Thyroid gland (tissue), 4 donors: ENCODE data around the gene PATJ. TPM values are rescaled to one million over a fixed set of nuclear protein-coding genes. Genes with fewer than 3 reads are reported as not detected.
A peak's percentile ranks its signal among the peaks of the same experiment; 100 is the strongest.

Source experiments
- DNase-seq, 2 donors: peaks; one replicate each; pipeline ENCODE4 v3.0.0-alpha.2; 2019
- H3K27ac ChIP-seq, 3 donors: fragments of 200-600 bp; sonication (generic); 1 replicate in 2 of 3; 2 replicates in 1 of 3; pipeline ENCODE4 v1.5.1; 2016 to 2019; ENCODE audit warnings: mild to moderate bottlenecking in 1 of 3, moderate library complexity in 1 of 3
- H3K27me3 ChIP-seq: fragments of 200-600 bp; sonication (generic); one replicate; pipeline ENCODE4 v1.5.1; 2019
- H3K36me3 ChIP-seq, 2 donors: fragments of 200-600 bp; sonication (generic); one replicate each; pipeline ENCODE4 v1.5.1; 2016 to 2019
- H3K4me1 ChIP-seq, 2 donors: fragments of 200-600 bp; sonication (generic); one replicate each; pipeline ENCODE4 v1.5.1; 2017 to 2019
- H3K4me3 ChIP-seq, 3 donors: fragments of 200-600 bp; sonication (generic); replicated peaks in 1 of 3; 1 replicate in 2 of 3; 2 replicates in 1 of 3; pipeline ENCODE4 v1.5.1; 2016; ENCODE audit warnings: mild to moderate bottlenecking in 1 of 3
- H3K9me3 ChIP-seq: fragments of 200-600 bp; sonication (generic); one replicate; pipeline ENCODE4 v1.5.1; 2017
- POLR2A ChIP-seq, 2 donors: fragments of 450-650 bp; IDR thresholded peaks; one replicate each; pipeline ENCODE4 v1.6.1; 2017; ENCODE audit warnings: antibody characterized with exemption in 2 of 2, mild to moderate bottlenecking in 2 of 2, moderate library complexity in 1 of 2
- WGBS, 2 donors: methylation state at CpG; one replicate each; pipeline ENCODE4 v1.1.5; 2017; 5-methylcytosine and 5-hydroxymethylcytosine counted together
- intact Hi-C: fragments of 100-400 bp; cut with DNase I; formaldehyde crosslinking; loops from one replicate; pipeline ENCODE4 v1.15.1; 2023
- total RNA-seq, 4 donors: library from RNA; depleted of rRNA; stranded (reverse); fragments of >200 nt; gene quantifications; one replicate each; pipeline ENCODE4 v1.2.3, GENCODE V29; 2016
- TF ChIP-seq, protein P1 (sequence below), 6 experiments: fragments of 200-600 bp in 3 of 6; fragments of 450-650 bp in 3 of 6; sonication (generic) in 3 of 6; IDR thresholded peaks; one replicate each; pipeline ENCODE4 v1.5.1; 2016 to 2019; ENCODE audit warnings: antibody characterized with exemption in 6 of 6, mild to moderate bottlenecking in 2 of 6, inconsistent platforms in 1 of 6, moderate library complexity in 1 of 6

Gene PATJ
- total RNA-seq, 4 donors from 2014 or later = 94.7 to 221 (median 119) TPM

DNA sequence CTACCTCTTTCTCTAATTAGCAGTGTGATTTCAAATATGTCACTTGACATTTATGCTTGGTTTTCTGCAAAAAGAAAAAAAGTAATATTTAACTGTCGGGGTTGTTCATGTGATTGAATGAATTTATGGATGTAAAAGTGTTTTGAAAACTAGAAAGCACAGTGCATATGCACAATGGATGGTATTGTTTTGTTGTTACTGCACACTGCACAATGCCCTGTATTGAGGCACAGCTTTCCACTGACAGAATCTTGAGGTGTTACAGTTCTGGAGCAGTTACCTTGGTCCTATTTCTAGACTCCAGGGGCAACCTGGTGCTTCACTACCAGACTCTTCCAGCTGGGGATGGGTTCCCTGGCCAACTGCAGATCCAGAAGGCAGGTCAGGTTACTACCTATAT, 335.5 kb downstream of the PATJ start:
- H3K27ac ChIP-seq = no peak overlapping the region
- no peaks in the 10 kb centered on the region for H3K27me3 ChIP-seq
- H3K9me3 ChIP-seq = no peaks in the 10 kb centered on the region
- TF ChIP-seq POLR2A (IDR thresholded peaks at IDR 0.05) = no peak
- TF ChIP-seq, protein P1, sequence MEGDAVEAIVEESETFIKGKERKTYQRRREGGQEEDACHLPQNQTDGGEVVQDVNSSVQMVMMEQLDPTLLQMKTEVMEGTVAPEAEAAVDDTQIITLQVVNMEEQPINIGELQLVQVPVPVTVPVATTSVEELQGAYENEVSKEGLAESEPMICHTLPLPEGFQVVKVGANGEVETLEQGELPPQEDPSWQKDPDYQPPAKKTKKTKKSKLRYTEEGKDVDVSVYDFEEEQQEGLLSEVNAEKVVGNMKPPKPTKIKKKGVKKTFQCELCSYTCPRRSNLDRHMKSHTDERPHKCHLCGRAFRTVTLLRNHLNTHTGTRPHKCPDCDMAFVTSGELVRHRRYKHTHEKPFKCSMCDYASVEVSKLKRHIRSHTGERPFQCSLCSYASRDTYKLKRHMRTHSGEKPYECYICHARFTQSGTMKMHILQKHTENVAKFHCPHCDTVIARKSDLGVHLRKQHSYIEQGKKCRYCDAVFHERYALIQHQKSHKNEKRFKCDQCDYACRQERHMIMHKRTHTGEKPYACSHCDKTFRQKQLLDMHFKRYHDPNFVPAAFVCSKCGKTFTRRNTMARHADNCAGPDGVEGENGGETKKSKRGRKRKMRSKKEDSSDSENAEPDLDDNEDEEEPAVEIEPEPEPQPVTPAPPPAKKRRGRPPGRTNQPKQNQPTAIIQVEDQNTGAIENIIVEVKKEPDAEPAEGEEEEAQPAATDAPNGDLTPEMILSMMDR (IDR thresholded peaks at IDR 0.05) = no peak
- H3K4me3 ChIP-seq = no peak overlapping the region
- intact Hi-C loops = no loop called here
- WGBS, 2 donors = 93 to 95% methylated on average over 1 of the region's 1 CpG
- no peak for DNase-seq
- H3K4me1 ChIP-seq = no peaks in the 10 kb centered on the region
- H3K36me3 ChIP-seq = peaks cover 0 to 5% of the 10 kb centered on the region in 2 donors

DNA sequence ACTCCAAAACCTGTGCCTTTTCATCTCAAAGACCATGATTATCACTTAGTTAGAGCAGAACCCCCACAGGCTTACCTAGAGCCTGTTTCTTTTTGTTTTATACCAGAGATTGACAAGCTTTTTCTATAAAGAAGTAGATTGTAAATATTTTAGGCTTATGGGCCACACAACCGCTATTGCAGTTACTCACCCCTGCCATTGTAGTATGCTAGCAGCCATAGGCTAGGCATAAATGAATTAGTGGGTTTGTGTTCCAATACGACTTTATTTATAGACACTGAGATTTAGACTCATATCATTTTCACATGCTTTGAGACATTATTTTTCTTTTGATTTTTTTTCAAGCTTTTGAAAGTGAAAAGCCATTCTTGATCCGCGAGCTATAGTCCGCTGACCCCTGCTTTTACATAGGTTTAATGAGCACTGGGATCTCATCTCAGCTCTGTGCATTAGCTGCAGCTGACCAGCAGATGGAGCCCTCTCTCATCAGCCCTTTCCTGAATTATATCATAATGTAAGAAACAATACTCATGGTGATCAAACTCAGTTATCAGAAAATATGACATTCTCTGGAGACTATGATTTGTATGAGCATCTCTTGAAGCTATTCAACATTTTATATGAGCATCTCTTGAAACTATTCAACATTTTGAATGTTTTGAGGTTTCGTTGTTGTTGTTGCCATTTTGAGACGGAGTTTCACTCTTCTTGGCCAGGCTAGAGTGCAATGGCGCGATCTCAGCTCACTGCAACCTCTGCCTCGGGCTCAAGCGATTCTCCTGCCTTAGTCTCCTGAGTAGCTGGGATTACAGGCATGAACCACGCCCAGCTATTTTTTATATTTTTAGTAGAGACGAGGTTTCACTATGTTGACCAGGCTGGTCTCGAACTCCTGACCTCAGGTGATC, 340.4 kb downstream of the PATJ start:
- peak; percentile 11 to 16 for DNase-seq
- H3K27ac ChIP-seq = no peak overlapping the region
- no peaks in the 10 kb centered on the region for H3K27me3 ChIP-seq
- WGBS, 2 donors = 81 to 84% methylated on average over 14 of the region's 14 CpGs
- H3K9me3 ChIP-seq = no peaks in the 10 kb centered on the region
- intact Hi-C loops = no loop called here
- TF ChIP-seq POLR2A (IDR thresholded peaks at IDR 0.05) = no peak
- TF ChIP-seq, protein P1 (IDR thresholded peaks at IDR 0.05) = peak; percentile 44 to 81 (median 52)
- H3K4me3 ChIP-seq = no peak overlapping the region
- peaks cover 0 to 13% of the 10 kb centered on the region in 2 donors for H3K36me3 ChIP-seq
- no peaks in the 10 kb centered on the region for H3K4me1 ChIP-seq

DNA sequence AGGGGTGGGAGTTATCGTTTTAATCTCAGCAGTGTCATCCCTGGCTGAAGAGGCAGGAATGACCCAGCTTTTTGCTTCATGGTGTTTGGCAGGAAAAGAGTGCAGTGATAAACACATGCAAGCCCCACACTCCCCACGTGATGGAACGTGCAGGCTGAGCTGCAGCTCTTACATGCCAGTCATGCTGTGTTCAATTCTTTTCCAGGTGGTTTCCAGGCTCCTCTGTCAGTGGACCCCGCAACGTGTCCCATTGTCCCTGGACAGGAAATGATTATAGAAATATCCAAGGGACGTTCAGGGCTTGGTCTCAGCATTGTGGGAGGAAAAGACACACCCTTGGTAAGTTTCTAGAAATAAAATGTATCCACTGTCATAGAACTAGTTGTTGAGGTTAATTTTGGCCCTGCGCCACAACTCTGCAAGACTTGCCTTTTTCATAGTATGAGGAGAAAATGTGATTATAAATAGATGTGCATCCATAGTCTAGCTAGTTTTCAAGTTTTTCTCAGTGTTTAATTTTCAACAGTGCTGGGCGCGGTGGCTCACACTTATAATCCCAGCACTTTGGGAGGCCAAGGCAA, 342.1 kb downstream of the PATJ start:
- no peak for DNase-seq
- Histone ChIP-seq H3K36me3 (peaks cover 0 to 13% of the 10 kb centered on the region in 2 donors), H3K4me1 (no peaks in the 10 kb centered on the region), H3K4me3 (no peak overlapping the region), H3K27ac (no peak overlapping the region), H3K9me3 (no peaks in the 10 kb centered on the region), H3K27me3 (no peaks in the 10 kb centered on the region)
- WGBS, 2 donors = 75 to 81% methylated on average over 9 of the region's 9 CpGs
- TF ChIP-seq, protein P1 (IDR thresholded peaks at IDR 0.05) = no peak
- no peak for TF ChIP-seq POLR2A (IDR thresholded peaks at IDR 0.05)
- intact Hi-C loops = no loop called here

DNA sequence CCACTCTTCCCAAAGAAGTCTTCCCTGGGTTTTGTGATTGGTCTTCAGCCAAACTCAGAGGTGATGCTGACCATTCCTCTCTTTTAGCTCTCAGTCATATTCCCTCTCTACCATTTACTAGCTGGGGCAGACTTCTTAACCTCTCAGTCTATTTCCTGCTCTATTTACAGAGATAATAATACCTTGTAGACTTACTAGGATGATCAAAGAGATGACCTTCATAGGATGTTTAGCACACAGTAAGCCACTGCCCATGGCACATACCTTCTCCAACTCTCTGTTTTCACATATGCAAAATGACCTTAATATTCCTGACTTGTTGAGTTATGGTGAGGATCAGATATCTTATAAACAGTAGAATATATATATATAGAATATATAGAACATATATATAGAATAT, 346.2 kb downstream of the PATJ start:
- TF ChIP-seq POLR2A (IDR thresholded peaks at IDR 0.05) = no peak
- TF ChIP-seq, protein P1 (IDR thresholded peaks at IDR 0.05) = no peak
- Histone ChIP-seq H3K27ac (no peak overlapping the region), H3K36me3 (peaks cover 0 to 8% of the 10 kb centered on the region in 2 donors), H3K4me1 (no peaks in the 10 kb centered on the region), H3K4me3 (no peak overlapping the region), H3K9me3 (no peaks in the 10 kb centered on the region), H3K27me3 (no peaks in the 10 kb centered on the region)
- DNase-seq = no peak
- intact Hi-C loops = no loop called here

DNA sequence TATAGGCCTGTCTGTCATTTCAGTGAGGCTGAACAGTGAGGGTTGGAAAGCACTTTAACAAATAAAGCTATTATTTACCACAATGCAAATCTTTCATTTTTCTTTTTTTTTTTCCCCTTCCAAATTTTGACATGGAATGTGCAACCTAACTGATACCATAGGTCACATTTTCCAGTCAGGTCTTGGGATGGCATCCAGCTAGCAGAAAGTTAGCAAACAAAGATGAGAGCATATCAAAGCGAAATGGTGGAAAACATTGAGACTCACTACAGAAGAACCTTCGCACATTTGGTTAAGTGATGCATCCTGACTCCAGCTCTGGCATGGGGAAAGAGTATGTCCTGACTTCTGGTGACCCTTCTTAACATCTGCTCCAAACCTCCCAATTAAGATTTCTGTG, 347.3 kb downstream of the PATJ start:
- Histone ChIP-seq H3K9me3 (no peaks in the 10 kb centered on the region), H3K27ac (no peak overlapping the region), H3K4me1 (no peaks in the 10 kb centered on the region), H3K36me3 (peaks cover 0 to 8% of the 10 kb centered on the region in 2 donors), H3K4me3 (no peak overlapping the region), H3K27me3 (no peaks in the 10 kb centered on the region)
- 92 to 96% methylated on average over 2 of the region's 2 CpGs for whole genome bisulfite sequencing, 2 donors
- intact Hi-C loops = no loop called here
- no peak for DNase-seq
- no peak for TF ChIP-seq POLR2A (IDR thresholded peaks at IDR 0.05)
- TF ChIP-seq, protein P1 (IDR thresholded peaks at IDR 0.05) = no peak
